HEK293 (cell line): Measurements from ENCODE around the gene AMZ2.
"Not testable (repeated sequence)": the region's sequence is repeated elsewhere in the genome, so short reads cannot be mapped to it uniquely, and the experiment has no call there.

Experiments used
- ATF2 ChIP-seq: fragments of 450-650 bp; formaldehyde crosslinking; IDR thresholded peaks from 2 replicates; pipeline ENCODE4 v1.5.1; 2016; ENCODE audit warnings: missing biosample characterization, missing genetic modification characterization, low read depth
- CTCF ChIP-seq: fragments of 450-650 bp; formaldehyde crosslinking; IDR thresholded peaks from 2 replicates; pipeline ENCODE4 v1.5.1; 2016; ENCODE audit warnings: missing biosample characterization, missing genetic modification characterization
- RBAK ChIP-seq: fragments of 450-650 bp; formaldehyde crosslinking; IDR thresholded peaks from 2 replicates; pipeline ENCODE4 v1.5.1; 2016; ENCODE audit warnings: missing biosample characterization, missing genetic modification characterization
- SCRT2 ChIP-seq: fragments of 450-650 bp; formaldehyde crosslinking; IDR thresholded peaks from 2 replicates; pipeline ENCODE4 v1.5.1; 2016; ENCODE audit warnings: missing biosample characterization, missing genetic modification characterization
- ZBTB20 ChIP-seq: fragments of 450-650 bp; formaldehyde crosslinking; IDR thresholded peaks from 2 replicates; pipeline ENCODE4 v1.5.1; 2016; ENCODE audit warnings: missing biosample characterization, missing genetic modification characterization
- ZNF138 ChIP-seq: fragments of 450-650 bp; formaldehyde crosslinking; IDR thresholded peaks from 2 replicates; pipeline ENCODE4 v1.5.1; 2016; ENCODE audit warnings: missing biosample characterization, missing genetic modification characterization, borderline replicate concordance
- ZNF155 ChIP-seq: fragments of 450-650 bp; formaldehyde crosslinking; IDR thresholded peaks from 2 replicates; pipeline ENCODE4 v1.5.1; 2016; ENCODE audit warnings: missing biosample characterization, missing genetic modification characterization
- ZNF2 ChIP-seq: fragments of 450-650 bp; formaldehyde crosslinking; IDR thresholded peaks from 2 replicates; pipeline ENCODE4 v1.5.1; 2016; ENCODE audit warnings: missing biosample characterization, missing genetic modification characterization
- ZNF221 ChIP-seq: fragments of 450-650 bp; formaldehyde crosslinking; IDR thresholded peaks from 2 replicates; pipeline ENCODE4 v1.5.1; 2017; ENCODE audit warnings: missing biosample characterization, missing genetic modification characterization, borderline replicate concordance
- ZNF223 ChIP-seq: fragments of 450-650 bp; formaldehyde crosslinking; IDR thresholded peaks from 2 replicates; pipeline ENCODE4 v1.5.1; 2016; ENCODE audit warnings: missing biosample characterization, missing genetic modification characterization
- ZNF324 ChIP-seq: fragments of 450-650 bp; formaldehyde crosslinking; IDR thresholded peaks from 2 replicates; pipeline ENCODE4 v1.5.1; 2016; ENCODE audit warnings: missing biosample characterization, missing genetic modification characterization
- ZNF561 ChIP-seq: fragments of 450-650 bp; IDR thresholded peaks from 2 replicates; pipeline ENCODE4 v1.5.1; 2018; ENCODE audit warnings: missing biosample characterization, missing genetic modification characterization, borderline replicate concordance
- ZNF747 ChIP-seq: fragments of 450-650 bp; formaldehyde crosslinking; IDR thresholded peaks from 2 replicates; pipeline ENCODE4 v1.5.1; 2016; ENCODE audit warnings: missing biosample characterization, missing genetic modification characterization
- TF ChIP-seq, protein P1 (sequence below): fragments of 450-650 bp; formaldehyde crosslinking; IDR thresholded peaks from 2 replicates; pipeline ENCODE4 v1.5.1; 2016; ENCODE audit warnings: missing biosample characterization, missing genetic modification characterization, borderline replicate concordance

GRCh38 chr17:68213428-68214411, 34.1 kb upstream of the AMZ2 start:
- not testable (repeated sequence) for TF ChIP-seq SCRT2 (tag by site-specific recombination); ATF2 (tag by site-specific recombination); ZNF221 (tag by site-specific recombination); CTCF (tag by site-specific recombination); RBAK (tag by site-specific recombination); ZNF138; ZNF155 (tag by site-specific recombination); ZNF223 (tag by site-specific recombination); ZNF747 (tag by site-specific recombination); ZBTB20 (tag by site-specific recombination); ZNF2; ZNF561 (tag by site-specific recombination); ZNF324
- TF ChIP-seq, protein P1, sequence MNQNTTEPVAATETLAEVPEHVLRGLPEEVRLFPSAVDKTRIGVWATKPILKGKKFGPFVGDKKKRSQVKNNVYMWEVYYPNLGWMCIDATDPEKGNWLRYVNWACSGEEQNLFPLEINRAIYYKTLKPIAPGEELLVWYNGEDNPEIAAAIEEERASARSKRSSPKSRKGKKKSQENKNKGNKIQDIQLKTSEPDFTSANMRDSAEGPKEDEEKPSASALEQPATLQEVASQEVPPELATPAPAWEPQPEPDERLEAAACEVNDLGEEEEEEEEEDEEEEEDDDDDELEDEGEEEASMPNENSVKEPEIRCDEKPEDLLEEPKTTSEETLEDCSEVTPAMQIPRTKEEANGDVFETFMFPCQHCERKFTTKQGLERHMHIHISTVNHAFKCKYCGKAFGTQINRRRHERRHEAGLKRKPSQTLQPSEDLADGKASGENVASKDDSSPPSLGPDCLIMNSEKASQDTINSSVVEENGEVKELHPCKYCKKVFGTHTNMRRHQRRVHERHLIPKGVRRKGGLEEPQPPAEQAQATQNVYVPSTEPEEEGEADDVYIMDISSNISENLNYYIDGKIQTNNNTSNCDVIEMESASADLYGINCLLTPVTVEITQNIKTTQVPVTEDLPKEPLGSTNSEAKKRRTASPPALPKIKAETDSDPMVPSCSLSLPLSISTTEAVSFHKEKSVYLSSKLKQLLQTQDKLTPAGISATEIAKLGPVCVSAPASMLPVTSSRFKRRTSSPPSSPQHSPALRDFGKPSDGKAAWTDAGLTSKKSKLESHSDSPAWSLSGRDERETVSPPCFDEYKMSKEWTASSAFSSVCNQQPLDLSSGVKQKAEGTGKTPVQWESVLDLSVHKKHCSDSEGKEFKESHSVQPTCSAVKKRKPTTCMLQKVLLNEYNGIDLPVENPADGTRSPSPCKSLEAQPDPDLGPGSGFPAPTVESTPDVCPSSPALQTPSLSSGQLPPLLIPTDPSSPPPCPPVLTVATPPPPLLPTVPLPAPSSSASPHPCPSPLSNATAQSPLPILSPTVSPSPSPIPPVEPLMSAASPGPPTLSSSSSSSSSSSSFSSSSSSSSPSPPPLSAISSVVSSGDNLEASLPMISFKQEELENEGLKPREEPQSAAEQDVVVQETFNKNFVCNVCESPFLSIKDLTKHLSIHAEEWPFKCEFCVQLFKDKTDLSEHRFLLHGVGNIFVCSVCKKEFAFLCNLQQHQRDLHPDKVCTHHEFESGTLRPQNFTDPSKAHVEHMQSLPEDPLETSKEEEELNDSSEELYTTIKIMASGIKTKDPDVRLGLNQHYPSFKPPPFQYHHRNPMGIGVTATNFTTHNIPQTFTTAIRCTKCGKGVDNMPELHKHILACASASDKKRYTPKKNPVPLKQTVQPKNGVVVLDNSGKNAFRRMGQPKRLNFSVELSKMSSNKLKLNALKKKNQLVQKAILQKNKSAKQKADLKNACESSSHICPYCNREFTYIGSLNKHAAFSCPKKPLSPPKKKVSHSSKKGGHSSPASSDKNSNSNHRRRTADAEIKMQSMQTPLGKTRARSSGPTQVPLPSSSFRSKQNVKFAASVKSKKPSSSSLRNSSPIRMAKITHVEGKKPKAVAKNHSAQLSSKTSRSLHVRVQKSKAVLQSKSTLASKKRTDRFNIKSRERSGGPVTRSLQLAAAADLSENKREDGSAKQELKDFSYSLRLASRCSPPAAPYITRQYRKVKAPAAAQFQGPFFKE (tag by site-specific recombination) = not testable (repeated sequence)
